K562 (cell line): ENCODE results near the gene DCLK2. TPM values are rescaled to one million over a fixed set of nuclear protein-coding genes. Genes with fewer than 3 reads are reported as not detected.

ENCODE experiments used
- ATAC-seq: fragments of 200-7000 bp; cut with Tn5 transposase; 3 replicates; pipeline ENCODE4 v1.9.1; 2020; ENCODE audit warnings: moderate library complexity
- BruUV-seq: library from RNA; stranded (reverse); fragments of 400-500 nt; replicated peaks from 2 replicates; lab custom pipeline; 2021; lab: Mats Ljungman, UMichigan
- CTCF ChIA-PET: fragments of 300-600 bp; formaldehyde crosslinking; extraction: SDS; loops from one replicate; lab custom pipeline; 2021; ENCODE audit warnings: low intra/inter-chr PET ratio; lab: Yijun Ruan, JAX
- POLR2A ChIA-PET: fragments of 300-600, 350-650 bp; sonication (Branson Sonifier 250); formaldehyde crosslinking; extraction: SDS; loops from one replicate; lab custom pipeline; 2021; ENCODE audit warnings: antibody characterized with exemption, inconsistent platforms; lab: Yijun Ruan, JAX
- DNase-seq, 4 experiments: peaks; one replicate each; pipeline versions ENCODE4 v3.0.0 to v3.0.0-alpha.2; 2011 to 2018; ENCODE audit warnings: low spot score in 3 of 4, mixed read lengths in 3 of 4; ENCODE audit errors: extremely low read depth in 1 of 4
- FAIRE-seq: peaks from 2 replicates; lab custom pipeline; 2011; peaks lifted over from hg19 to GRCh38; lab: Jason Lieb, UNC
- H2AFZ ChIP-seq: 2 replicates; pipeline ENCODE4 v1.6.0; 2011; ENCODE audit warnings: low read depth, low read length, control low read depth, inconsistent platforms
- H3K27ac ChIP-seq: fragments of 200-600 bp; 3 replicates; pipeline ENCODE4 v1.8.0; 2011; ENCODE audit warnings: low read depth, mild to moderate bottlenecking, control low read depth, inconsistent platforms, low read length, moderate library complexity, mixed read lengths; ENCODE audit errors: extremely low read depth
- H3K27me3 ChIP-seq, 2 experiments: fragments of 300-600 bp in 1 of 2; 2 replicates in 1 of 2; 3 replicates in 1 of 2; pipeline versions ENCODE4 v1.6.0 to v1.8.0; 2011; ENCODE audit warnings: inconsistent platforms in 2 of 2, low read length in 2 of 2, mild to moderate bottlenecking in 1 of 2, mixed read lengths in 1 of 2, moderate library complexity in 1 of 2; ENCODE audit not compliant: control insufficient read depth in 2 of 2, insufficient read depth in 2 of 2
- H3K36me3 ChIP-seq: fragments of 300-600 bp; 3 replicates; pipeline ENCODE4 v1.8.0; 2011; ENCODE audit warnings: mild to moderate bottlenecking, low read length, inconsistent platforms; ENCODE audit not compliant: control insufficient read depth, insufficient read depth
- H3K4me1 ChIP-seq, 2 experiments: fragments of 200-600 bp in 1 of 2; replicated peaks in 1 of 2; 2 replicates in 1 of 2; 3 replicates in 1 of 2; pipeline versions ENCODE4 v1.5.1 to v1.8.0; 2011; ENCODE audit warnings: inconsistent platforms in 2 of 2, low read length in 2 of 2, mild to moderate bottlenecking in 1 of 2, mixed read lengths in 1 of 2, moderate library complexity in 1 of 2; ENCODE audit not compliant: control insufficient read depth in 2 of 2, insufficient read depth in 2 of 2
- H3K4me2 ChIP-seq: 2 replicates; pipeline ENCODE4 v1.6.1; 2011; ENCODE audit warnings: low read length, control low read depth, inconsistent platforms, mixed read lengths; ENCODE audit not compliant: insufficient read depth
- H3K4me3 ChIP-seq: fragments of 200-600 bp; sonication (generic), shearing (Covaris generic); 2 replicates; pipeline ENCODE4 v1.5.1; 2016; ENCODE audit warnings: control low read depth, inconsistent platforms
- H3K79me2 ChIP-seq: fragments of 200-600 bp; 3 replicates; pipeline ENCODE4 v1.8.0; 2011; ENCODE audit warnings: low read length, inconsistent platforms; ENCODE audit not compliant: control insufficient read depth, insufficient read depth
- H3K9ac ChIP-seq, 2 experiments: 2 replicates each; pipeline versions ENCODE4 v1.6.0 to v1.6.1; 2011; ENCODE audit warnings: low read depth in 2 of 2, low read length in 2 of 2, control low read depth in 1 of 2, inconsistent platforms in 1 of 2, mild to moderate bottlenecking in 1 of 2, mixed read lengths in 1 of 2; ENCODE audit not compliant: insufficient read depth in 1 of 2
- H3K9me1 ChIP-seq: one replicate; pipeline ENCODE4 v1.6.0; 2011; ENCODE audit warnings: inconsistent platforms, mild to moderate bottlenecking, low read length, moderate library complexity; ENCODE audit not compliant: control insufficient read depth, insufficient read depth
- H3K9me3 ChIP-seq: replicated peaks from 2 replicates; pipeline ENCODE4 v1.5.1; 2011; ENCODE audit warnings: low read depth, low read length, inconsistent platforms; ENCODE audit not compliant: control insufficient read depth, insufficient read depth
- H4K20me1 ChIP-seq: replicated peaks from 2 replicates; pipeline ENCODE4 v1.6.1; 2011; ENCODE audit warnings: low read length, inconsistent platforms, mixed read lengths; ENCODE audit not compliant: control insufficient read depth, insufficient read depth
- ARNT ChIP-seq, 2 experiments: fragments of 450-650 bp; IDR thresholded peaks; 2 replicates each; pipeline ENCODE4 v1.6.1; 2016; ENCODE audit warnings: mild to moderate bottlenecking in 1 of 2
- EP300 ChIP-seq: IDR thresholded peaks from 2 replicates; pipeline ENCODE4 v1.6.1; 2012; ENCODE audit warnings: low read length, improper control_type of control experiment
- LARP7 ChIP-seq: fragments of 450-650 bp; IDR thresholded peaks from 2 replicates; pipeline ENCODE4 v1.6.1; 2016
- MXI1 ChIP-seq: IDR thresholded peaks from 2 replicates; pipeline ENCODE4 v1.6.1; 2011; ENCODE audit warnings: low read depth, mild to moderate bottlenecking, improper control_type of control experiment, low read length
- NRF1 ChIP-seq, 2 experiments: fragments of 450-650 bp; IDR thresholded peaks in 1 of 2; conservative IDR thresholded peaks in 1 of 2; 2 replicates each; pipeline ENCODE4 v1.6.1; 2014; ENCODE audit warnings: mild to moderate bottlenecking in 2 of 2
- PHB ChIP-seq: fragments of 250-450 bp; sonication (Bioruptor Pico); IDR thresholded peaks from 2 replicates; pipeline ENCODE4 v1.5.0; 2021
- PHTF2 ChIP-seq: fragments of 250-450 bp; sonication (Bioruptor Pico); IDR thresholded peaks from 2 replicates; pipeline ENCODE4 v1.5.0; 2021; ENCODE audit warnings: mild to moderate bottlenecking
- PTBP1 ChIP-seq: fragments of 200-400 bp; formaldehyde crosslinking; IDR thresholded peaks from 2 replicates; pipeline ENCODE4 v1.6.1; 2017; ENCODE audit warnings: low read depth, low read length
- PURB ChIP-seq: sonication (generic); formaldehyde crosslinking; IDR thresholded peaks from 2 replicates; pipeline ENCODE4 v1.9.0; 2021; ENCODE audit warnings: low read depth, mild to moderate bottlenecking, missing genetic modification reagents
- RAD21 ChIP-seq, 2 experiments: fragments of 250-450 bp in 1 of 2; fragments of 450-650 bp in 1 of 2; sonication (Bioruptor Pico) in 1 of 2; formaldehyde crosslinking in 1 of 2; IDR thresholded peaks in 1 of 2; conservative IDR thresholded peaks in 1 of 2; 2 replicates each; pipeline versions ENCODE4 v1.4.0 to v1.8.0; 2020 to 2022; ENCODE audit warnings: mild to moderate bottlenecking in 2 of 2, moderate library complexity in 1 of 2
- SOX6 ChIP-seq: fragments of 450-650 bp; IDR thresholded peaks from 2 replicates; pipeline ENCODE4 v1.6.1; 2014; ENCODE audit warnings: mild to moderate bottlenecking
- SRSF3 ChIP-seq: fragments of 200-400 bp; formaldehyde crosslinking; IDR thresholded peaks from 2 replicates; pipeline ENCODE4 v1.6.1; 2016; ENCODE audit warnings: mild to moderate bottlenecking, low read length, moderate library complexity; ENCODE audit not compliant: insufficient read depth
- STAT5A ChIP-seq: IDR thresholded peaks from 2 replicates; pipeline ENCODE4 v1.6.1; 2012; ENCODE audit warnings: low read length, inconsistent platforms, borderline replicate concordance
- YY1 ChIP-seq, 3 experiments: IDR thresholded peaks; 2 replicates each; pipeline ENCODE4 v1.6.1; 2011; ENCODE audit warnings: low read length in 2 of 3, mild to moderate bottlenecking in 2 of 3, moderate library complexity in 2 of 3, borderline replicate concordance in 1 of 3, control low read depth in 1 of 3, low read depth in 1 of 3; ENCODE audit not compliant: insufficient read depth in 3 of 3, insufficient replicate concordance in 2 of 3, control insufficient read depth in 1 of 3, insufficient read length in 1 of 3; ENCODE audit errors: extremely low read depth in 1 of 3
- ZBTB33 ChIP-seq: sonication (generic); formaldehyde crosslinking; IDR thresholded peaks from 2 replicates; pipeline ENCODE4 v1.8.1; 2023; ENCODE audit warnings: mild to moderate bottlenecking, missing genetic modification reagents
- ZC3H11A ChIP-seq: IDR thresholded peaks from 2 replicates; pipeline ENCODE4 v1.6.1; 2012; ENCODE audit warnings: low read depth, low read length, improper control_type of control experiment
- ZFP36 ChIP-seq: fragments of 150-350 bp; IDR thresholded peaks from 2 replicates; pipeline ENCODE4 v1.6.1; 2018; ENCODE audit warnings: low read length, low read depth; ENCODE audit not compliant: partially characterized antibody
- ZHX1 ChIP-seq: fragments of 150-350 bp; conservative IDR thresholded peaks from 2 replicates; pipeline ENCODE4 v1.6.1; 2014; ENCODE audit warnings: low read length
- ZKSCAN3 ChIP-seq: fragments of 250-450 bp; sonication (Bioruptor Pico); IDR thresholded peaks from 2 replicates; pipeline ENCODE4 v1.4.0; 2020
- ZNF24 ChIP-seq: fragments of 450-650 bp; IDR thresholded peaks from 2 replicates; pipeline ENCODE4 v1.6.1; 2016
- WGBS: fragments of 100-300 bp; shearing (Covaris generic); methylation state at CpG from one replicate; pipeline ENCODE4 v1.1.6; 2016; ENCODE audit warnings: low coverage, mixed read lengths; ENCODE audit not compliant: insufficient coverage; ENCODE audit errors: missing lambda C conversion rate; 5-methylcytosine and 5-hydroxymethylcytosine counted together
- in situ Hi-C: fragments of 300-500 bp; cut with MboI; formaldehyde crosslinking; loops from 4 replicates; pipeline ENCODE4 v1.15.0; 2018; ENCODE audit warnings: inconsistent platforms, mixed read lengths
- intact Hi-C: fragments of 100-400 bp; cut with micrococcal nuclease; formaldehyde crosslinking; loops from 2 replicates; pipeline ENCODE4 v1.14.2; 2022
- polyA plus RNA-seq, 8 experiments: library from polyadenylated mRNA; depleted of rRNA in 4 of 8; stranded (reverse) in 5 of 8; unstranded in 3 of 8; fragments of >200 nt; fragmentation: Nextera tagmentation in 2 of 8; fragmentation: Illumina TruSeq in 1 of 8; extraction: Ambion mirVana in 2 of 8; extraction: Trizol in 1 of 8; gene quantifications; 2 replicates each; pipeline versions ENCODE4 v1.2.1 to v1.2.3, GENCODE V29; 2011 to 2014; ENCODE audit warnings: inconsistent platforms in 1 of 8, missing spikeins in 1 of 8
- total RNA-seq, 7 experiments: library from RNA; depleted of rRNA in 6 of 7; stranded (reverse); fragments of >200 nt in 6 of 7; fragmentation: Illumina TruSeq in 2 of 7; extraction: Trizol in 2 of 7; gene quantifications; 2 replicates each; pipeline versions ENCODE4 v1.2.1 to v1.2.3, GENCODE V29; 2011 to 2021; ENCODE audit warnings: low replicate concordance in 1 of 7

The DCLK2 gene
- total and polyA plus RNA-seq, 9 of the 15 experiments (the other 6 are each of a cell fraction or from before 2014, with no cell fraction given): not detected

- H3K9ac ChIP-seq: no peak overlapping the region
- CTCF ChIA-PET: no interaction called here
- no peaks in the 10 kb centered on the region for H3K27me3 ChIP-seq
- H3K79me2 ChIP-seq: no peaks in the 10 kb centered on the region
- H3K4me3 ChIP-seq: no peak overlapping the region
- no TSS peak for BruUV-seq
- H3K4me2 ChIP-seq: no peak overlapping the region
- POLR2A ChIA-PET: no interaction called here
- no peaks in the 10 kb centered on the region for H4K20me1 ChIP-seq
- ATAC-seq (no peak), FAIRE-seq (no peak), DNase-seq (no peak)
- TF ChIP-seq ZNF24: no peak
- TF ChIP-seq SOX6: no peak
- TF ChIP-seq PURB (CRISPR knock-in tag): no peak
- TF ChIP-seq EP300: no peak
- TF ChIP-seq NRF1 (conservative IDR thresholded peaks at IDR 0.05 in 1 of 2, IDR thresholded peaks at IDR 0.05 in 1 of 2): no peak
- TF ChIP-seq ARNT (IDR thresholded peaks at IDR 0.05): no peak
- no peak for TF ChIP-seq PHB
- no peak for TF ChIP-seq YY1 (IDR thresholded peaks at IDR 0.05; ENCODE audit: borderline replicate concordance in 1 of 3, control insufficient read depth in 1 of 3, extremely low read depth in 1 of 3, insufficient read depth in 3 of 3, insufficient read length in 1 of 3, insufficient replicate concordance in 2 of 3, low read depth in 1 of 3, low read length in 2 of 3)
- TF ChIP-seq STAT5A: no peak
- TF ChIP-seq PTBP1: no peak
- TF ChIP-seq PHTF2 (CRISPR knock-in tag): no peak
- no peak for TF ChIP-seq RAD21 (CRISPR knock-in tag; conservative IDR thresholded peaks at IDR 0.05 in 1 of 2, IDR thresholded peaks at IDR 0.05 in 1 of 2)
- TF ChIP-seq LARP7: no peak
- no peak for TF ChIP-seq ZC3H11A
- no peak for TF ChIP-seq MXI1
- no peak for TF ChIP-seq ZHX1
- no peak for TF ChIP-seq ZFP36
- TF ChIP-seq SRSF3: no peak
- no peak for TF ChIP-seq ZBTB33 (CRISPR knock-in tag)
- no peak for TF ChIP-seq ZKSCAN3 (CRISPR knock-in tag)
- no peak overlapping the region for H2AFZ ChIP-seq
- 3% methylated on average over 4 of the region's 4 CpGs for WGBS
- no peak overlapping the region for H3K27ac ChIP-seq
- in situ Hi-C loops (no loop called here), intact Hi-C loops (no loop called here)
- no peaks in the 10 kb centered on the region for H3K9me3 ChIP-seq
- no peaks in the 10 kb centered on the region for H3K36me3 ChIP-seq
- no peaks in the 10 kb centered on the region for H3K9me1 ChIP-seq
- H3K4me1 ChIP-seq: no peaks in the 10 kb centered on the region
These were observed 27.7 kb upstream of the DCLK2 start for GRCh38 chr4:150050566-150050965.
